IPS-NIHi7 (cell line): ENCODE measurements around the gene ANKS1A.
"Not testable (repeated sequence)": the region's sequence is repeated elsewhere in the genome, so short reads cannot be mapped to it uniquely, and the experiment has no call there.

Experiments used
- DNase-seq: peaks from one replicate; pipeline ENCODE4 v3.0.0; 2012; ENCODE audit warnings: mixed read lengths; ENCODE audit errors: extremely low spot score

Gene ANKS1A

GRCh38 chr6:34993213-34993612 is 104.2 kb downstream of the ANKS1A start:
- no peak for DNase-seq

GRCh38 chr6:34994693-34995092 is 105.6 kb downstream of the ANKS1A start:
- DNase-seq = no peak

- DNase-seq = not testable (repeated sequence)
Measured at GRCh38 chr6:34998417-34998816, 109.4 kb downstream of the ANKS1A start.

GRCh38 chr6:34999153-34999552 is 110.1 kb downstream of the ANKS1A start:
- not testable (repeated sequence) for DNase-seq

GRCh38 chr6:34999962-35000361 is 110.9 kb downstream of the ANKS1A start:
- DNase-seq = not testable (repeated sequence)

GRCh38 chr6:35001349-35001748 is 112.3 kb downstream of the ANKS1A start:
- DNase-seq = not testable (repeated sequence)

- not testable (repeated sequence) for DNase-seq
Measured at GRCh38 chr6:35003886-35004530, 115.0 kb downstream of the ANKS1A start.

- DNase-seq = no peak
Measured at GRCh38 chr6:35007016-35007415, 118.0 kb downstream of the ANKS1A start.

GRCh38 chr6:35008858-35009257 is 119.8 kb downstream of the ANKS1A start:
- DNase-seq = no peak

- no peak for DNase-seq
Measured at GRCh38 chr6:35011096-35012041, 122.3 kb downstream of the ANKS1A start.

- DNase-seq = no peak
Measured at GRCh38 chr6:35013701-35014100, 124.6 kb downstream of the ANKS1A start.

- no peak for DNase-seq
Measured at GRCh38 chr6:35014341-35014740, 125.3 kb downstream of the ANKS1A start.

- no peak for DNase-seq
Measured at GRCh38 chr6:35014786-35015185, 125.7 kb downstream of the ANKS1A start.

- no peak for DNase-seq
Measured at GRCh38 chr6:35015476-35015875, 126.4 kb downstream of the ANKS1A start.

- no peak for DNase-seq
Measured at GRCh38 chr6:35015996-35016395, 126.9 kb downstream of the ANKS1A start.

GRCh38 chr6:35016502-35017321 is 127.7 kb downstream of the ANKS1A start:
- DNase-seq = no peak

GRCh38 chr6:35017411-35018181 is 128.5 kb downstream of the ANKS1A start:
- DNase-seq = no peak

- DNase-seq = no peak
Measured at GRCh38 chr6:35018182-35018519, 129.1 kb downstream of the ANKS1A start.

GRCh38 chr6:35018746-35019145 is 129.7 kb downstream of the ANKS1A start:
- DNase-seq = no peak

- no peak for DNase-seq
Measured at GRCh38 chr6:35019171-35019570, 130.1 kb downstream of the ANKS1A start.

- DNase-seq = no peak
Measured at GRCh38 chr6:35019831-35020230, 130.8 kb downstream of the ANKS1A start.
